NCI-H510A treated with DMSO at 0.1 percent for 48 hours (cell line): ENCODE measurements around the gene TMTC2.
"Not testable (repeated sequence)": the region's sequence is repeated elsewhere in the genome, so short reads cannot be mapped to it uniquely, and the experiment has no call there.

ENCODE experiments used
- DNase-seq: peaks from one replicate; lab custom pipeline; 2025; lab: John Stamatoyannopoulos, UW

The TMTC2 gene

GRCh38 chr12:83082690-83083276 is 396.1 kb downstream of the TMTC2 start:
- no peak for DNase-seq

DNA sequence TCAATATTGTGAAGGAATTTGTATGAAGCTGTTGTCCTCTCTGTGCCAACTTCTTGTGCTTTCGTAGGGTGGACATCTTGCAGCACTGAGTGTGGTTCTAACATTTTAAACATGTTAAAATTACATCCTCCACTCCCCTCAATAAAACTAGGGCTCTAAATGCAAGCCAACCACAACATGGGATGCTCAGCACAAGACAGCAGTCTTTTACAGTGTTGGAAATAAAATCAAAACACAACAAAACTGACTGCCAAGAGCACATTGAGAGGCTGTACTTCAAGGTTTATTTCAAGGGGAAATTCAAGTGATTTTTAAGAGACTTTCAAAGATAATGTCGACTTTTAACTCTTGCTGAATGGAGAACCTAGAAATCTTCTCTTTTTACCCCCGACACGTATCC is 396.9 kb downstream of the TMTC2 start:
- no peak for DNase-seq

DNA sequence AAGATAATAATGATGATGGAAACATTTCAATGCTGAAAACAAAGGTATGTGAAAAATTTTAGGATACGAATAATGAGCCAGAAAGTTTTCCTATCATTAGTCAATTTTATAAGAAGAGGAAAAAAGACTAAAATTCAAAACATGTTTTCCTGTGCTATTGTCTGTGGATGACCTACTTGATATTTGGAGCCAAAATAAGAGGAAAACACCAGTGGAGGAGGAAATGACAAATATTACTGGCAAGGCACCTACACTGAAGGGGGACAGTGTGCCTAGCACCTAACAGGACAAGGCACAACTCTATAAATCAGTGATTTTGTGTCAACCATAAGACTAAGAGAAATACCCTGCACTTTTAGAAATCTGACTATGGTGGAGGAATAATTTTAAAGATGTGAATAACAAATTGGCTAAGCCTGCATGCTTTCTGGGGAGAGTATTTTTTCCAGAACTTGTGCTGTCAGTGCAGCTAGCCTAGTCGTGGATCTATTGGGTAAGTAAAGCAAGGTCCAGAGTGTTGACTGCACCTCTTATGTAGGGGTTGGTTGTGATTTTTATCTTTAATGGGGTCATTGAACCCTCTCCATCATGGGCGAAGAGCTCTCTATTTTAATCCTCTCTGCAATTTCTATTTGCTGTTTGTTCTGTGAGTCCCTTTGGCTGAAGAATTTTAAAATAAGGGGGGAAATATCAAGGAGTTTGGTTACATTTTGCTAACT is 398.0 kb downstream of the TMTC2 start:
- DNase-seq = no peak

DNA sequence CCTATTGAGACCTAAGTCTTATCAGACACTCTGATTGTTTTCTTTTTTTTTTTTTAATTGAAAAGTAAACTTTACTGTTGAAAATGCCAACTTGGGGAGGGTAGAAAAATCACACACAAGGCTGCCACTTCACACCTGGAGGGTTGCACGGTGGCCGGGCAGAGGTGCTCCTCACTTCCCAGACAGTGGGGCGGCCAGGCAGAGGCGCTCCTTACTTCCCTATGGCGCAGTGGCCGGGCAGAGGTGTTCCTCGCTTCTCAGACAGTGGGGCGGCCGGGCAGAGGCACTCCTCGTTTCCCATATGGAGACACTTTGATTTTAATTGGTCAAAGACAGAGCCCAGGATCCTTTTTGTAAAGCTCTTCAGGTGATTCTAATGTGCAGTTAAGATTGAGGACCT is 399.3 kb downstream of the TMTC2 start:
- no peak for DNase-seq

DNA sequence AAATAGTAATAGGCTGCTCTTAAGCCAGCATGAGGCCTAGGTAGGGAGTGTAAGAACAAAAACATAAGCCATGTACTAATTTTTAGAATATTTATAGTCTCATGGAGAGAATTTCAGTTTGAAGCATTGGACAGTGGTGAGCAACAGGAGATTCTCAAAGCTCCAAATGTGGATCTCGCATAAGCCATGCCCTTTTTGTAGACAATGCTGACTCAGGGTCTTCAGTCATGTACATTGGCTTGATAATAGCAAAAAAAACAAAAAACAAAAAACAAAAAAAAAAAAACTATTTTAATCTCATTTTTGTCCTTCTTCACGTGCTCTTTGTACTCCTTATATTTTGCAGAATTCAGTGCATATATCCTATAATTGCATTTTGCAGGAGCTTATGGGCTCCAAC is 402.9 kb downstream of the TMTC2 start:
- DNase-seq = no peak

DNA sequence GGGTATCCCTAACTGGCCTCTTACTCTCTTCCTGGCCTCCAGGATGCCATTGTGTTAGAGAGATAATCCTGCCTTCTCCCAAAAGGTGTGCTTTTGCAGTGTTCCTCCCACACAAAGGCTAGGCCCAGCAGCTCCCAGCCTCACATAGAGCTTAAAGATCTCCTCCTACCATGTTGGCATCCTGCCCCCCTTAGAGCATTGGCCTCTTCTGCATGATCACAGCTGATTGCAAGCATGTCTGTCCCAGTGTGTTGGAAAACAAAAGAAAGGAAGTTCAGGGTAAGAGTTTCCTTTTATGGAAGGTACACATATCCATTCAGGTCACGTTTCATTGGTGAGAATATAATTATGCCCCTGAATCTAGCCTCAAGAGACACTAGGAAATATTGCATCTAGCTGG is 405.4 kb downstream of the TMTC2 start:
- DNase-seq = no peak

GRCh38 chr12:83092606-83093005 is 405.9 kb downstream of the TMTC2 start:
- DNase-seq = no peak

DNA sequence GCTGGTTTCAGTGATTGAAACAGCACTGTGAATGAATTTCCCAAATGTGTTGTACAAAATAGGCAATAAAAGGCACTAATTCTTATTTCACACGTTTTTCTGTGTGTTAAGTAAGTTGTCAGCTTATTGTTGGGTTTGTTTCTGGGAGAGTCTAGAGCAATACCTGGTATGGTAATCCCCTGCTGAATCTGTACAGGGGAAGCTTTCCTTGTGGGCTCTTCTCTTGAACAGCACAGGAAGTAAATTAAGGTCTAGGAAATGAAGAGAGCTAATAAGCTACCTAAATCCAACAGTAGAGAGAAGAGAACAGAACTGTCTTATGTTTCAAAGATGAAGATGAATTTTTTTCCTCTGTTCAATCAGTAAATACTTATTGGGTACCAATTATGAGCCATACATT is 406.7 kb downstream of the TMTC2 start:
- no peak for DNase-seq

DNA sequence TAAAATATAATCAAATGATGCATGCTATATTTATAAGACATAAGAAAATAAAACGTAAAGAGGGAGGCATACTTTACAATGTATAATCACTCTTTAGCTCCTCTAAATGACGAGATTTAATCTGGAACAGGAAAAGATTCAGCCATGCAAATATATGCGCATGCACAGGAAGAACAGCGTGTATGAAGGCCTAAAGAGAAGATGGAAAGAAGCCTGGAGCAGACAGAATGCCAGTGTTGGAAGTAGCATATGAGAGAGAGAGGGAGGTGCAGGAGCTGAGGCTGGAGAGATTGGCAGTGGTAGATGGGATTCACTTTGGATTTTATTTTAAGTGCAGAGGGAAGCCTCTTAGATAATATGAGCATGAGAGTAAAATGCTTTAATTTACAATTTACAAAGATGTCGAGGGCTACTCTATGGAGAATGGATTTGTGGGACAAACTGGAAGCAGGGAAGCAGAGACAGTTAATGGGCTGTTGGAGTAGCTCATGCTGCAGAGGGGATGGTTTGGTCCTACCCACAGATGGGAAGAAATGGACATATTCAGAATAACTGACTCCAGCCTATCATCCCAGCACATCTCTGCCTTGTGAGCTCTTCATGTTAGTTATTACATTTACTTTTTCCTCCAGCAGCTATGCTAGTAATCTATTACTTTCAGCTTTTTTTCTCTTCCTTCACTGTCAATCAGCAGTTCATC is 411.1 kb downstream of the TMTC2 start:
- no peak for DNase-seq

GRCh38 chr12:83099436-83099835 is 412.7 kb downstream of the TMTC2 start:
- DNase-seq = no peak

- no peak for DNase-seq
Measured at GRCh38 chr12:83102499-83102898, 415.8 kb downstream of the TMTC2 start.

DNA sequence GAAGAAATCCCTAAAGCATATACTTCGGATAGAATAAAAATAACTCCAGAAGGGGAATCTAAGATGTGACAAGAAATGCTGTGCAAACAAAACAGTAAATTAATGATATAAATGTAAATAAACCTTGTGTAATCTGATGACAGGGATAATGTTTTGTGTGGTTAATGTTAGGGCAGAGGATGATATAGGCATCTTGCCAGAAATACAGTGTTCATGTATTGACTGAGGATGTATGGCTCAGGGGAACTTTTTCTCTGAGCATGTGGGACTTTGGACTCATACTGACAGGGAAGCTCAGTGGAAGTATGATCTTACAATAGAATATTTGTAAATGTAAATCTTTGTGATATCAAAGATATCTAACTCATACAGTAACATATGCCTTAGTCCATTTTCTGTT is 420.2 kb downstream of the TMTC2 start:
- DNase-seq = peak; percentile 24

GRCh38 chr12:83110424-83110823 is 423.7 kb downstream of the TMTC2 start:
- DNase-seq = no peak

- no peak for DNase-seq
Measured at GRCh38 chr12:83113945-83114344, 427.2 kb downstream of the TMTC2 start.

DNA sequence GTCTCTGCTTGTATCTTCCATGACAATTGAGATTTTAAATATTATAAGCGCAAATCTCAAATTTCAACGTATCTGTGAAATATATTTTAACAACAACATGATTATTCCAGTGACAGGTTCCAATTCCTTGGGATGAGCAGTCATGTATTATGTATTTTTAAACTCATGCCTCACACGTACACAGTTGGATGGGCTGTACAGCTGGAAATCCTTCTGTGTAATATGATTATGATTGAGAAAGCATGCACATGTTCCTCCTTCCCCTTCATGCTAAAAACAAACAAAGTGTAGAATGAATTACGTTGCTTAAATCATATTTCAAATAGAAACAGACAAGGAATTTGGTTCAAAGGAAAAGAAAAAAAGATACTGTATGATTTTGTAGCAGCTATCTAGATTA is 428.3 kb downstream of the TMTC2 start:
- DNase-seq = no peak

DNA sequence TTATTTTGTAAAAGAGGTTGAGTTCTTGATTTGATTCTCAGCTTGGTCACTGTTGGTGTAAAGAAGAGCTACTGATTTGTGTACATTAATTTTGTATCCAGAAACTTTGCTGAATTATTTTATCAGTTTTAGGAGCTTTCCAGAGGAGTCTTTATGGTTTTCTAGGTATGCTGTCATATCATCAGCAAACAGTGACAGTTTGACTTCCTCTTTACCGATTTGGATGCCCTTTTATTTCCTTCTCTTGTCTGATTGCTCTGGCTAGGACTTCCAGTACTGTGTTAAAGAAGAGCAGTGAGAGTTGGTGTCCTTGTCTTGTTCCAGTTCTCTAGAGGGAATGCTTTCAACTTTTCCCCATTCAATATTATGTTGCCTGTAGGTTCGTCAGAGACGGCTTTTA is 431.2 kb downstream of the TMTC2 start:
- DNase-seq = not testable (repeated sequence)

DNA sequence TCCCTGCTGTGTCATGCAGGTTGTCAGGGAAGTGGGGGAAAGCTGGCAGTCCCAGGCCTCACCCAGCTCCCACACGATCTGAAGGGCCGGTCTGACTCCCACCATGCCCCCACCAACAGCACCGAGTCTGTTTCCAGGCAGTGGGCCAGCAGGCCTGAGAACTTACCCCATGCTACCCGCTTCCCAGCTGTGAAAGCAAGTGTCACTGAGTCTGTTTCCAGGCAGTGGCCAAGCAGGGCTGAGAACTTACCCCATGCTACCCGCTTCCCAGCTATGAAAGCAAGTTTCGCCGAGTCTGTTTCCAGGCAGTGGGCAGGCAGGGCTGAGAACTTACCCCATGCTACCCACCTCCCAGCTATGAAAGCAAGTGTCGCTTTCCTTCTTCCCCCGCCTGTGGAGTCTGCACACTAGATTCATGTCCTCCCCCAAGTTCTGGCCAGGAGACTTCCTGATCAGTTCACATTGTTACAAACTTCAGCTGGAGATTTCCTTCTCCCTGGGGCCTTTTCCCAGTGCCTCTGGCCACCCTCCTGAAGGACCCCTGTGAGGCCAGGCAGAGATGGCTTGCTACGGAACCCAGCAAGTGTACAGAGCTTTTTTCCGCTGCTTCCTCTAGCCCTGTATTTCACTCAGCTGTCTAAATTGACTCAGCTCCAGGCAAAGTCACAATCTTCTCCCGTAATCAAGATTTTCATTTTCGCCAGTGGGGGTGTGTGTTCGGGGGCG is 435.4 kb downstream of the TMTC2 start:
- DNase-seq = no peak

DNA sequence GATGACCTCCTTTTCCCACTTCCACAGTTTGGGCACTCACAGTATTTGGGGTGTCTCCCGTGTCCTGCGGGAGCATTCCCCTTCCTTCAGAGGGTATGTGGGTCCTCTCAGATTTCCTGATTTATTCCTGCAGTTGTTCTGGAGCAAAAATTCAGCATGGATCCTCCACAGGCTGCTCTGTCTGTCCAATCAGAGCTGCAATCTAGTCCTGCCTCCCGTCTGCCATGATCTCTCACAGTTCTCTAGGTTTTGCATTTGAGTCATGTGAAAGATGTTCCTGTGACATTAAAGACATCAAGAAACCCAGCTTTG is 435.9 kb downstream of the TMTC2 start:
- DNase-seq = no peak

- no peak for DNase-seq
Measured at GRCh38 chr12:83123039-83123438, 436.3 kb downstream of the TMTC2 start.

GRCh38 chr12:83128540-83128939 is 441.8 kb downstream of the TMTC2 start:
- DNase-seq = no peak

DNA sequence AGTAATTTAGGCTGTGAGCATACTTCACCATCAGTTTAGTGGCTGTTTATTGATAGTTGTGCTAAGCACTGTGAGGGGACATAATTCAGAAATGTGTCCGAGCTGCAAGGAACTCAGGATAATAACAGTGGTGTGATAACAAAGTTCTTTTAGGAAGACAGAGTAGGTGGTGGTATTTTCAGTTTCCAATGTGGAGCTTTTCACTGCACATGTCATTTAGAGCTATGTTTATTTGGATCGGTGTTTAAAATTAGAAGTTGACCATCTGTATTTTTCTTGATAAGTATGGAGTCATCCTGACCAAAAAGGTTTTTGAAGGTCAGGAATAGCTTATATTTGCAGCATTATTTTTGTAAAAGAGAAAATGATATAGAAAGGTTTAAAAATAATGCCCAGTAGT is 443.5 kb downstream of the TMTC2 start:
- no peak for DNase-seq

GRCh38 chr12:83132360-83132759 is 445.7 kb downstream of the TMTC2 start:
- DNase-seq = no peak

GRCh38 chr12:83136411-83136810 is 449.7 kb downstream of the TMTC2 start:
- DNase-seq = no peak
